Endothelial cell of umbilical vein (primary cell): ENCODE data around the gene ARHGAP45. TPM values are rescaled to one million over a fixed set of nuclear protein-coding genes. Genes with fewer than 3 reads are reported as not detected.

ENCODE experiments used
- BruUV-seq: library from RNA; stranded (reverse); fragments of 400-500 nt; replicated peaks from 2 replicates; lab custom pipeline; 2021; lab: Mats Ljungman, UMichigan
- CTCF ChIA-PET: fragments of 300-600, 350-600 bp; sonication (Branson Sonifier 250); formaldehyde crosslinking; loops from one replicate; lab custom pipeline; 2021; ENCODE audit warnings: antibody characterized with exemption, inconsistent platforms; lab: Charles Lee
- POLR2A ChIA-PET: fragments of 300-600, 350-600 bp; sonication (Branson Sonifier 250); formaldehyde crosslinking; loops from one replicate; lab custom pipeline; 2021; ENCODE audit warnings: antibody characterized with exemption, inconsistent platforms; lab: Charles Lee
- DNase-seq: peaks from one replicate; pipeline ENCODE4 v3.0.0-alpha.2; 2011; ENCODE audit warnings: low read depth, low spot score
- FAIRE-seq: peaks from 2 replicates; lab custom pipeline; 2011; peaks lifted over from hg19 to GRCh38; lab: Jason Lieb, UNC
- H2AFZ ChIP-seq: 2 replicates; pipeline ENCODE4 v1.6.0; 2012; ENCODE audit warnings: low read depth, low read length, control low read depth, inconsistent platforms
- H3K27ac ChIP-seq: 2 replicates; pipeline ENCODE4 v1.5.1; 2011; ENCODE audit warnings: low read depth, mild to moderate bottlenecking, control low read depth, low read length, moderate library complexity; ENCODE audit not compliant: insufficient read depth
- H3K27me3 ChIP-seq, 2 experiments: 2 replicates each; pipeline versions ENCODE4 v1.6.0 to v1.6.1; 2011; ENCODE audit warnings: low read length in 2 of 2, mixed read lengths in 1 of 2; ENCODE audit not compliant: control insufficient read depth in 2 of 2, insufficient read depth in 2 of 2
- H3K36me3 ChIP-seq, 2 experiments: 2 replicates in 1 of 2; 3 replicates in 1 of 2; pipeline ENCODE4 v1.5.1; 2011; ENCODE audit warnings: low read length in 2 of 2, mild to moderate bottlenecking in 1 of 2, moderate library complexity in 1 of 2; ENCODE audit not compliant: control insufficient read depth in 2 of 2, insufficient read depth in 2 of 2; ENCODE audit errors: extremely low read depth in 1 of 2
- H3K4me1 ChIP-seq: 3 replicates; pipeline ENCODE4 v1.5.1; 2011; ENCODE audit warnings: mild to moderate bottlenecking, low read length; ENCODE audit not compliant: control insufficient read depth, insufficient read depth; ENCODE audit errors: extremely low read depth
- H3K4me2 ChIP-seq: 2 replicates; pipeline ENCODE4 v1.6.1; 2011; ENCODE audit warnings: low read length, control low read depth, mixed read lengths; ENCODE audit not compliant: insufficient read depth
- H3K4me3 ChIP-seq, 3 experiments: fragments of 200-600 bp in 1 of 3; sonication (generic), shearing (Covaris generic) in 1 of 3; replicated peaks in 1 of 3; 2 replicates each; pipeline ENCODE4 v1.5.1; 2011 to 2016; ENCODE audit warnings: control low read depth in 3 of 3, low read length in 3 of 3, mild to moderate bottlenecking in 2 of 3, inconsistent platforms in 1 of 3, low read depth in 1 of 3, moderate library complexity in 1 of 3; ENCODE audit not compliant: insufficient read depth in 1 of 3
- H3K79me2 ChIP-seq: 2 replicates; pipeline ENCODE4 v1.6.0; 2012; ENCODE audit warnings: low read length, inconsistent platforms; ENCODE audit not compliant: control insufficient read depth, insufficient read depth
- H3K9ac ChIP-seq: replicated peaks from 2 replicates; pipeline ENCODE3; 2011; ENCODE audit warnings: low read length, control low read depth; ENCODE audit not compliant: insufficient read depth; ENCODE audit errors: extremely low read depth
- H3K9me1 ChIP-seq: replicated peaks from 3 replicates; pipeline ENCODE4 v1.6.0; 2011; ENCODE audit warnings: mild to moderate bottlenecking, low read length; ENCODE audit not compliant: control insufficient read depth, insufficient read depth; ENCODE audit errors: extremely low read depth
- H3K9me3 ChIP-seq: replicated peaks from 2 replicates; pipeline ENCODE4 v1.5.1; 2012; ENCODE audit warnings: low read length, inconsistent platforms; ENCODE audit not compliant: control insufficient read depth, insufficient read depth
- H4K20me1 ChIP-seq: replicated peaks from 2 replicates; pipeline ENCODE3; 2011; ENCODE audit warnings: mild to moderate bottlenecking, low read length; ENCODE audit not compliant: control insufficient read depth, insufficient read depth; ENCODE audit errors: extremely low read depth
- CTCF ChIP-seq, 2 donors: IDR thresholded peaks; 1 replicate in 1 of 2; 2 replicates in 1 of 2; pipeline ENCODE4 v1.5.1; 2011; ENCODE audit warnings: low read length in 2 of 2, mild to moderate bottlenecking in 2 of 2, moderate library complexity in 2 of 2, control low read depth in 1 of 2, inconsistent platforms in 1 of 2, low read depth in 1 of 2; ENCODE audit not compliant: insufficient read depth in 1 of 2; ENCODE audit errors: extremely low read depth in 1 of 2
- EZH2 ChIP-seq: IDR thresholded peaks from 2 replicates; pipeline ENCODE4 v1.6.1; 2012; ENCODE audit warnings: borderline replicate concordance, low read depth, mild to moderate bottlenecking, moderate library complexity, low read length, inconsistent platforms; ENCODE audit not compliant: severe bottlenecking
- FOS ChIP-seq: IDR thresholded peaks from 2 replicates; pipeline ENCODE4 v1.6.1; 2011; ENCODE audit warnings: mild to moderate bottlenecking, low read length, moderate library complexity, borderline replicate concordance; ENCODE audit not compliant: insufficient read depth
- GATA2 ChIP-seq: IDR thresholded peaks from 2 replicates; pipeline ENCODE4 v1.7.0; 2011; ENCODE audit warnings: low read depth, mild to moderate bottlenecking, moderate library complexity, mixed read lengths, low read length; ENCODE audit not compliant: insufficient read length, insufficient read depth
- JUN ChIP-seq: IDR thresholded peaks from 2 replicates; pipeline ENCODE4 v1.6.1; 2011; ENCODE audit warnings: borderline replicate concordance, low read depth; ENCODE audit not compliant: insufficient read length, insufficient read depth
- MAX ChIP-seq: IDR thresholded peaks from 2 replicates; pipeline ENCODE4 v1.6.1; 2011; ENCODE audit not compliant: insufficient read depth, insufficient read length
- MYC ChIP-seq: IDR thresholded peaks from one replicate; pipeline ENCODE4 v1.6.1; 2011; ENCODE audit warnings: mild to moderate bottlenecking, low read depth, low read length
- POLR2A ChIP-seq: IDR thresholded peaks from 2 replicates; pipeline ENCODE4 v1.6.1; 2012; ENCODE audit warnings: low read depth, mild to moderate bottlenecking, control low read depth, low read length
- POLR2AphosphoS5 ChIP-seq: IDR thresholded peaks from 2 replicates; pipeline ENCODE4 v1.6.1; 2012; ENCODE audit warnings: low read depth, mild to moderate bottlenecking, control low read depth, low read length, moderate library complexity; ENCODE audit not compliant: insufficient read depth
- dilution Hi-C: fragments of 300-500 bp; cut with MboI; formaldehyde crosslinking; loops from one replicate; pipeline ENCODE4 v1.15.0; 2019; ENCODE audit warnings: low sequenced_read_pairs; ENCODE audit not compliant: extremely low pct_ligation_motif_present
- intact Hi-C: fragments of 100-400 bp; cut with micrococcal nuclease; formaldehyde crosslinking; loops from one replicate; pipeline ENCODE4 v1.10.0; 2022
- polyA plus RNA-seq, 4 experiments: library from polyadenylated mRNA; depleted of rRNA in 3 of 4; stranded (reverse) in 3 of 4; unstranded in 1 of 4; fragments of >200 nt; gene quantifications; 2 replicates each; pipeline versions ENCODE4 v1.2.1 to v1.2.3, GENCODE V29; 2011 to 2012; ENCODE audit warnings: missing spikeins in 1 of 4
- total RNA-seq: library from RNA; stranded (reverse); gene quantifications from 2 replicates; pipeline ENCODE4 v1.2.3, GENCODE V29; 2021

The ARHGAP45 gene
- total and polyA plus RNA-seq, 2 donors (not counting 3 experiments of a cell fraction or from before 2014, with no cell fraction given): 7.5 to 10.4 TPM

- peak overlapping the region in 1 of 3 experiments; percentile 7 for H3K4me3 ChIP-seq
- H3K27ac ChIP-seq: peak overlapping the region; percentile 93
- no peak overlapping the region for H2AFZ ChIP-seq
- TF ChIP-seq EZH2: no peak
- peak; percentile 55 for TF ChIP-seq POLR2A
- TF ChIP-seq GATA2: no peak
- peak; percentile 77 for TF ChIP-seq POLR2AphosphoS5
- TF ChIP-seq MAX: peak; percentile 64
- TF ChIP-seq CTCF (IDR thresholded peaks at IDR 0.05; ENCODE audit: extremely low read depth in 1 of 2, insufficient read depth in 1 of 2, low read depth in 1 of 2, low read length in 2 of 2): no peak
- peak; percentile 88 for TF ChIP-seq JUN
- peak; percentile 94 for TF ChIP-seq FOS
- TF ChIP-seq MYC: peak; percentile 83
- H3K9me1 ChIP-seq: no peaks in the 10 kb centered on the region
- peaks cover 2% of the 10 kb centered on the region for H3K9me3 ChIP-seq
- H4K20me1 ChIP-seq: no peaks in the 10 kb centered on the region
- dilution Hi-C loops: no loop called here
- peaks cover 18% of the 10 kb centered on the region for H3K79me2 ChIP-seq
- intact Hi-C loops: loop anchor here (1.0 to 10.0 kb wide), 3 partner anchors 81 to 168 kb away; partner anchors contain the start of genes ATP5F1D, RNU6-2 and TMEM259
- no TSS peak for BruUV-seq
- ChIA-PET POLR2A (interaction anchor here (0.6 to 1.6 kb wide), 4 partner anchors 22 to 151 kb away, joined by 3 to 6 read pairs (median 4); no protein-coding TSS in a partner anchor), CTCF (interaction anchor here (1.3 to 2.8 kb wide), 5 partner anchors 11 to 142 kb away, joined by 3 to 21 read pairs (median 6); no protein-coding TSS in a partner anchor)
- H3K9ac ChIP-seq: peak overlapping the region; percentile 64
- DNase-seq (peak; percentile 95), FAIRE-seq (no peak)
- H3K27me3 ChIP-seq: no peaks in the 10 kb centered on the region
- H3K36me3 ChIP-seq: peaks cover 2 to 14% of the 10 kb centered on the region in 2 experiments
- H3K4me1 ChIP-seq: peaks cover 31% of the 10 kb centered on the region
- peak overlapping the region; percentile 60 for H3K4me2 ChIP-seq
Observed at GRCh38 chr19:1102407-1103131, 35.6 kb downstream of the ARHGAP45 start.
